ENCODE measurements around the gene TOP2B.

The TOP2B gene

GRCh38 chr3:25664812-25665314, at the start of gene TOP2B:
Gene TOP2B, minus strand, starts transcription at chr3:25664907. Its CDS starts 610 bp downstream, at chr3:25664297.
- DNase-seq (ENCODE audit: low spot score), result peak; percentile 98

- DNase-seq (ENCODE audit: low spot score), result no peak
Observed at GRCh38 chr3:25713341-25713985, 48.8 kb upstream of the TOP2B start.

- no peak for DNase-seq (ENCODE audit: low spot score)
Observed at GRCh38 chr3:25711090-25711489, 46.4 kb upstream of the TOP2B start.

GRCh38 chr3:25708036-25708435, 43.3 kb upstream of the TOP2B start:
- no peak for DNase-seq (ENCODE audit: low spot score)

GRCh38 chr3:25707268-25707926, 42.7 kb upstream of the TOP2B start:
- DNase-seq (ENCODE audit: low spot score), result no peak

GRCh38 chr3:25706213-25706612, 41.5 kb upstream of the TOP2B start:
- DNase-seq (ENCODE audit: low spot score), result no peak

- DNase-seq (ENCODE audit: low spot score), result no peak
Observed at GRCh38 chr3:25697553-25697952, 32.8 kb upstream of the TOP2B start.

- no peak for DNase-seq (ENCODE audit: low spot score)
Observed at GRCh38 chr3:25695731-25696420, 31.2 kb upstream of the TOP2B start.

GRCh38 chr3:25693238-25693637, 28.5 kb upstream of the TOP2B start:
- no peak for DNase-seq (ENCODE audit: low spot score)

GRCh38 chr3:25692341-25692740, 27.6 kb upstream of the TOP2B start:
- no peak for DNase-seq (ENCODE audit: low spot score)

- no peak for DNase-seq (ENCODE audit: low spot score)
Observed at GRCh38 chr3:25690768-25691533, 26.2 kb upstream of the TOP2B start.

- DNase-seq (ENCODE audit: low spot score), result no peak
Observed at GRCh38 chr3:25689226-25689625, 24.5 kb upstream of the TOP2B start.

- DNase-seq (ENCODE audit: low spot score), result no peak
Observed at GRCh38 chr3:25687742-25688141, 23.0 kb upstream of the TOP2B start.

GRCh38 chr3:25686766-25687165, 22.1 kb upstream of the TOP2B start:
- DNase-seq (ENCODE audit: low spot score), result no peak

GRCh38 chr3:25683882-25684281, 19.2 kb upstream of the TOP2B start:
- DNase-seq (ENCODE audit: low spot score), result no peak

GRCh38 chr3:25683410-25683809, 18.7 kb upstream of the TOP2B start:
- no peak for DNase-seq (ENCODE audit: low spot score)

- DNase-seq (ENCODE audit: low spot score), result no peak
Observed at GRCh38 chr3:25679642-25680302, 15.1 kb upstream of the TOP2B start.

GRCh38 chr3:25679166-25679565, 14.5 kb upstream of the TOP2B start:
- DNase-seq (ENCODE audit: low spot score), result no peak

- no peak for DNase-seq (ENCODE audit: low spot score)
Observed at GRCh38 chr3:25678581-25678980, 13.9 kb upstream of the TOP2B start.

GRCh38 chr3:25677121-25677520, 12.4 kb upstream of the TOP2B start:
- no peak for DNase-seq (ENCODE audit: low spot score)

GRCh38 chr3:25674670-25675069, 10.0 kb upstream of the TOP2B start:
- DNase-seq (ENCODE audit: low spot score), result no peak
